HAP-1 (cell line): ENCODE measurements around the gene MDH1.
"Not testable (repeated sequence)": the region's sequence is repeated elsewhere in the genome, so short reads cannot be mapped to it uniquely, and the experiment has no call there.

Source experiments
- DNase-seq, 2 experiments: peaks; one replicate each; pipeline ENCODE4 v3.0.0-alpha.2; 2016 to 2020; ENCODE audit warnings: low spot score in 2 of 2
- H3K27me3 ChIP-seq: fragments of 250-450 bp; sonication (Bioruptor Pico); 2 replicates; pipeline ENCODE4 v1.5.1; 2020; ENCODE audit warnings: low read depth, mild to moderate bottlenecking, moderate library complexity
- H3K36me3 ChIP-seq: fragments of 250-450 bp; sonication (Bioruptor Pico); replicated peaks from 2 replicates; pipeline ENCODE4 v1.5.1; 2020; ENCODE audit warnings: mild to moderate bottlenecking
- H3K4me1 ChIP-seq: fragments of 250-450 bp; sonication (Bioruptor Pico); 2 replicates; pipeline ENCODE4 v1.5.1; 2020; ENCODE audit warnings: mild to moderate bottlenecking
- H3K4me3 ChIP-seq: fragments of 250-450 bp; sonication (Bioruptor Pico); 2 replicates; pipeline ENCODE4 v1.5.1; 2020; ENCODE audit warnings: mild to moderate bottlenecking, moderate library complexity
- H3K9me3 ChIP-seq: fragments of 250-450 bp; sonication (Bioruptor Pico); 2 replicates; pipeline ENCODE4 v1.5.1; 2020; ENCODE audit warnings: mild to moderate bottlenecking, moderate library complexity
- in situ Hi-C: fragments of 300-500 bp; cut with MboI; formaldehyde crosslinking; loops from 3 replicates; pipeline ENCODE4 v1.14.3; 2020; ENCODE audit warnings: low sequenced_read_pairs, inconsistent platforms, mixed read lengths

The MDH1 gene

DNA sequence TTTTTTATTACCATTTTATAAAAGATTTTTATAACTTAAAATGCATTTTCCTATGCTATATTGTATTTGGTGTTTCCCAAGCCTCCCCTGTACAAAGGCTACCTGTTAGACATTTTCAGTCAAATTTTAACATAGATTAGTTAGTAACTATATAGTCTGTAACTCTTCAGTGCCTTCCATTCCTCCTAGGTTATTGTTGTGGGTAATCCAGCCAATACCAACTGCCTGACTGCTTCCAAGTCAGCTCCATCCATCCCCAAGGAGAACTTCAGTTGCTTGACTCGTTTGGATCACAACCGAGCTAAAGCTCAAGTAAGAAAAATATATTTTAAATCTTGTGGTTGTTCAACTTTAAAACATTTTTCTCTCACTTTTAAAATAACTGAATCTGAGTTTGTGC is 10.2 kb downstream of the MDH1 start:
- no peaks in the 10 kb centered on the region for H3K27me3 ChIP-seq
- no peaks in the 10 kb centered on the region for H3K9me3 ChIP-seq
- peaks cover 54% of the 10 kb centered on the region for H3K36me3 ChIP-seq
- no peak for DNase-seq
- in situ Hi-C loops: no loop called here
- H3K4me3 ChIP-seq: no peak overlapping the region
- peaks cover 6% of the 10 kb centered on the region for H3K4me1 ChIP-seq

DNA sequence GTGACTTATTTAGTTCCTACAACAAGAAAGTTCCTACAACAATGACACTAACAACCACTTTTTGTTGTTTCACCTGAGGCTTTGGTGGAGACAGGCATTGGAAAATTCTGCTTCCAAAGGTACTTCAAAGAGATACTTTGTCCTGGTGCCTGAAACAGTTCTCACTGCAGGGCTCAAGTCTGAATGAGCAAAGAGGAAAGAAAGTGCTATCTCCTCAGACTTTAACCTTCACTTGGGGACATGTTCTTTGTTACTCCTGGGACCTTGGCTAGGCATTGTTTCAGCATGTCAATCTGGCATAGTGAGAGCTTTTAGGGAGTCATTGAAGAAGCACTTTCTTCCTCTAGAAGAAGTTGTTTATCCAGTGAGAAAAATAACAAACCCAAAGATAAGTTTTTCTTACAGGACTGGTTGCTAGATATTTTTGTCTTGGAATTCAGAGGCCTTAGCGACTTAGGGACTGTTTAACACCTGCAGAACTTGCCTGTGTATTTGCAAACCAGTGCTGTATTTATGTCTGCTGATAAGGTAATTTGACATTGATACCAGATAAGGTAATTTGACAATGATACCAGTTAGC is 12.2 kb downstream of the MDH1 start:
- Histone ChIP-seq H3K4me1 (no peaks in the 10 kb centered on the region), H3K36me3 (peaks cover 61% of the 10 kb centered on the region)
- in situ Hi-C loops: no loop called here

GRCh38 chr2:63604666-63605065 is 15.9 kb downstream of the MDH1 start:
- H3K36me3 ChIP-seq: peaks cover 61% of the 10 kb centered on the region
- H3K9me3 ChIP-seq: no peaks in the 10 kb centered on the region
- H3K4me1 ChIP-seq: no peaks in the 10 kb centered on the region
- in situ Hi-C loops: no loop called here
- H3K27me3 ChIP-seq: no peaks in the 10 kb centered on the region
- no peak overlapping the region for H3K4me3 ChIP-seq
- no peak for DNase-seq

More for the DNA sequence above, 12.2 kb downstream of the MDH1 start:
- no peak overlapping the region for H3K4me3 ChIP-seq
- no peaks in the 10 kb centered on the region for H3K9me3 ChIP-seq
- no peak for DNase-seq
- H3K27me3 ChIP-seq: no peaks in the 10 kb centered on the region

- peaks cover 10% of the 10 kb centered on the region for H3K4me1 ChIP-seq
- H3K9me3 ChIP-seq, DNase-seq, in situ Hi-C loops, H3K4me3 ChIP-seq, H3K27me3 ChIP-seq: not testable (repeated sequence)
- H3K36me3 ChIP-seq: peaks cover 31% of the 10 kb centered on the region
Measured at GRCh38 chr2:63608865-63609264, 20.1 kb downstream of the MDH1 start.

GRCh38 chr2:63610525-63610924 is 21.8 kb downstream of the MDH1 start:
- in situ Hi-C loops: no loop called here
- no peaks in the 10 kb centered on the region for H3K27me3 ChIP-seq

GRCh38 chr2:63613391-63613901 is 24.7 kb downstream of the MDH1 start:
- DNase-seq: peak; percentile 26 to 86
- H3K4me3 ChIP-seq: no peak overlapping the region
- in situ Hi-C loops: no loop called here
- H3K9me3 ChIP-seq: no peaks in the 10 kb centered on the region
- H3K36me3 ChIP-seq: no peaks in the 10 kb centered on the region
- H3K4me1 ChIP-seq: peaks cover 54% of the 10 kb centered on the region
- no peaks in the 10 kb centered on the region for H3K27me3 ChIP-seq

More at GRCh38 chr2:63610525-63610924, 21.8 kb downstream of the MDH1 start:
- Histone ChIP-seq H3K9me3 (no peaks in the 10 kb centered on the region), H3K4me3 (no peak overlapping the region), H3K36me3 (peaks cover 14% of the 10 kb centered on the region), H3K4me1 (peaks cover 27% of the 10 kb centered on the region)
- no peak for DNase-seq

GRCh38 chr2:63614448-63614968 is 25.7 kb downstream of the MDH1 start:
- no peak overlapping the region for H3K4me3 ChIP-seq

DNA sequence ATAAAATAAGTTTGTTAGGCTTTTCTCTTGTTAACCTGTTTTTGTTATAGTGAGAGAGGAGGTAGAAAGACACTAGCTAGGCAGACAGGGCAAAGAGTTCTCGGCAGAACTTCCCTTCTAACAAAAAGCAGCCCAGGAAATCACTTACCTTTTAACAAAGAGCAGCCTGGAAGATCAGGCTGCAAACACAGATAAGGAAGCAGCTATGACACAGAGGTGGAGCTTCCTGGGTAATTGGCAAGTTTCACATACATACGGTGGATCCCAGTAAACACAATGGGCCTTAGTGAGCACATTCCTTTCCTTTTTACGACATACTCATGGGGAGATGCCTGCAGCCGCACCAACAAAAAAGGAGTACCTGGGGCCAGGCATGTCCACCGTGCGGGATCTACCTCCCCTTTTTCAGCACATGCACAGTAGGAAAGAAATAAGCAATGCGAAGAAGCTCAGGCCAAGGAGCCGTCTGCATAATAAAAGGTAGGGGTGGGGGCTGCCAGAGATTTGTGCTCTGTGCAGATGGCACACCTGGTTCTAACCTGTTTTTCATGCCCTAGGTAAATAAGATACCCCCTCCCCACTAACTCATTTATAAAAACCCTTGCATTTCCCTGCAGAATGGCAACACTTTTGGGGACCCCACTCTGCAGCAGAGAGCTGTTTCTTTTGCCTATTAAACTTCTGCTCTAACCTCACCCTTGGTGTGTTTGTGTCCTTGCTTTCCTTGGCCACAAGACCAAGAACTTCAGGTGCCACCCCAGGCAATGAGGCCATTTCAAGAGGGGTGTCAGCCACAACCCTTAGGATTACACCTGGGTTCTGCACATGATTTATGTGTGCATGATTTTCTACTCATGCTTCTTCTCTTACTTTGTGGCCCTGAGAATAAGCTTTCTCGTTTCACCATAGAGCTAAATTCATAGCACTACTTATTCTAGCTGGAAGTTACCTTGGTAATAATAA is 26.5 kb downstream of the MDH1 start:
- Histone ChIP-seq H3K9me3 (no peaks in the 10 kb centered on the region), H3K27me3 (no peaks in the 10 kb centered on the region), H3K36me3 (no peaks in the 10 kb centered on the region), H3K4me1 (peaks cover 59% of the 10 kb centered on the region), H3K4me3 (no peak overlapping the region)
- DNase-seq: peak; percentile 58 to 70
- in situ Hi-C loops: no loop called here

More at GRCh38 chr2:63614448-63614968, 25.7 kb downstream of the MDH1 start:
- Histone ChIP-seq H3K27me3 (no peaks in the 10 kb centered on the region), H3K9me3 (no peaks in the 10 kb centered on the region), H3K36me3 (no peaks in the 10 kb centered on the region), H3K4me1 (peaks cover 59% of the 10 kb centered on the region)
- DNase-seq: peak in 1 of 2 experiments; percentile 56
- in situ Hi-C loops: no loop called here

DNA sequence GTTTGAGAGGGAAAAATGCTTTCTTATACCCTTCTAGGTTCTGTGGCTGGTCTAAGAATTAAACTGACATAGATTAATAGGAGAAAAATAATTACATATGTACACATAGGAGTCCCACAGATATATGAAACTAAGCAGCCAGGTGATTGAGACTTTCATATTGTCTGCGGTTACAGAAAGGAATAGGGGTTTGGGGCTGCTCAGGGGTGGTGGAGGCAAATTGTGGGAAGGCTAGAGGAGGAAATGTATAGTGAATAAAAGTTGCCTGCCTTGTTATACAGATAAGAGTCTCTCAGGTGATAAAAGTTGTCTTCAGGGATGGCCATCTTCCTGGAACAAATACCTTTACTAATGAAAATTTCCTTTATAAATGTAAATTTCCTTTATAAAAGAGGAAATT is 28.6 kb downstream of the MDH1 start:
- in situ Hi-C loops: no loop called here
- Histone ChIP-seq H3K9me3 (no peaks in the 10 kb centered on the region; the same call in 1 of the 2 replicates), H3K27me3 (no peaks in the 10 kb centered on the region), H3K4me1 (peaks cover 59% of the 10 kb centered on the region), H3K36me3 (no peaks in the 10 kb centered on the region), H3K4me3 (no peak overlapping the region)
- DNase-seq: no peak

- Histone ChIP-seq H3K9me3 (no peaks in the 10 kb centered on the region; the same call in 1 of the 2 replicates), H3K4me3 (no peak overlapping the region), H3K27me3 (no peaks in the 10 kb centered on the region), H3K36me3 (no peaks in the 10 kb centered on the region), H3K4me1 (peaks cover 44% of the 10 kb centered on the region)
- in situ Hi-C loops: no loop called here
- no peak for DNase-seq
Measured at GRCh38 chr2:63619328-63619727, 30.6 kb downstream of the MDH1 start.

DNA sequence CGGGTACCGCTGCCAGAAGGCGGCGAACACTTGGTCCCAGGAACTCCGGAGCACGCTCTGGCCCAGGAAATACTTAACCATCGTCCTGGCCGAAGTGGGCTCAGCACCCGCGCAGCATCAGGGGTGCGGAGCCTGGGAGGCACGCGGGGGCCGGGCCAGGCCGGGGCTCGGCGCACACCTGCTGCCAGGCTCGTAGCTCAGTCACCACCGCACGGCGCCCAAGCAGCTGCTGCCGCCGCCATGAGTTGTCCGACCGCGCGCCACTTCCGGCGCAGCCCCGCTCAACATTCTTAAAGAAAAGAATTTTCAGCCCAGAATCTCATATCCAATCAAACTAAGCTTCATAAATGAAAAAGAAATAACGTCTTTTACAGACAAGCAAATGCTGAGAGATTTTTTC is 34.0 kb downstream of the MDH1 start:
- H3K36me3 ChIP-seq: no peaks in the 10 kb centered on the region
- in situ Hi-C loops: no loop called here

GRCh38 chr2:63623763-63624162 is 35.0 kb downstream of the MDH1 start:
- in situ Hi-C loops, H3K27me3 ChIP-seq: not testable (repeated sequence)

More for the DNA sequence above, 34.0 kb downstream of the MDH1 start:
- Histone ChIP-seq H3K4me3 (no peak overlapping the region), H3K4me1 (peaks cover 10% of the 10 kb centered on the region), H3K27me3 (no peaks in the 10 kb centered on the region), H3K9me3 (no peaks in the 10 kb centered on the region; the same call in 1 of the 2 replicates)
- DNase-seq: no peak

GRCh38 chr2:63627866-63628265 is 39.1 kb downstream of the MDH1 start:
- H3K9me3 ChIP-seq: peaks cover 3% of the 10 kb centered on the region; the same call in 1 of the 2 replicates
- DNase-seq: no peak

More at GRCh38 chr2:63623763-63624162, 35.0 kb downstream of the MDH1 start:
- not testable (repeated sequence) for H3K36me3 ChIP-seq, H3K4me3 ChIP-seq, H3K4me1 ChIP-seq, H3K9me3 ChIP-seq, DNase-seq

More at GRCh38 chr2:63627866-63628265, 39.1 kb downstream of the MDH1 start:
- in situ Hi-C loops: no loop called here
- Histone ChIP-seq H3K36me3 (no peaks in the 10 kb centered on the region), H3K27me3 (no peaks in the 10 kb centered on the region), H3K4me1 (no peaks in the 10 kb centered on the region), H3K4me3 (no peak overlapping the region)
